HCT116 (cell line): ENCODE measurements around the gene NALCN. TPM values are rescaled to one million over a fixed set of nuclear protein-coding genes. Genes with fewer than 3 reads are reported as not detected.

Experiments
- ATAC-seq: fragments of 200-7000 bp; cut with Tn5 transposase; 2 replicates; pipeline ENCODE4 v1.9.1; 2020; ENCODE audit warnings: mild to moderate bottlenecking, moderate library complexity
- BruUV-seq: library from RNA; stranded (reverse); fragments of 400-500 nt; replicated peaks from 2 replicates; lab custom pipeline; 2021; lab: Mats Ljungman, UMichigan
- CTCF ChIA-PET: fragments of 300-600 bp; sonication (Branson Sonifier 250); formaldehyde crosslinking; loops from one replicate; lab custom pipeline; 2021; ENCODE audit warnings: antibody characterized with exemption; lab: Charles Lee
- POLR2A ChIA-PET: fragments of 300-600, 350-600 bp; sonication (Branson Sonifier 250); formaldehyde crosslinking; loops from one replicate; lab custom pipeline; 2021; ENCODE audit warnings: antibody characterized with exemption; lab: Charles Lee
- RAD21 ChIA-PET, 2 experiments: fragments of 300-600 bp; sonication (Branson Sonifier 250); formaldehyde crosslinking; loops; one replicate each; lab custom pipeline; 2023; ENCODE audit warnings: low total read pairs in 2 of 2; ENCODE audit not compliant: uncharacterized antibody in 2 of 2, unreplicated experiment in 2 of 2, low non-redundant PET in 1 of 2; lab: Charles Lee
- DNase-seq: peaks from one replicate; pipeline ENCODE4 v3.0.0-alpha.2; 2010; ENCODE audit warnings: low read depth, low spot score
- H2AFZ ChIP-seq: fragments of 200-600 bp; shearing (Covaris generic), sonication (generic); 2 replicates; pipeline ENCODE4 v1.6.1; 2017; ENCODE audit warnings: low read depth, mixed run types, mixed read lengths, antibody characterized with exemption, low read length; ENCODE audit not compliant: poor library complexity, severe bottlenecking
- H3K27ac ChIP-seq: 2 replicates; pipeline ENCODE4 v1.5.1; 2012; ENCODE audit warnings: low read depth, low read length
- H3K27me3 ChIP-seq: fragments of 200-600 bp; sonication (generic); 2 replicates; pipeline ENCODE4 v1.6.1; 2016; ENCODE audit warnings: mixed run types, low read length, mixed read lengths; ENCODE audit not compliant: insufficient read depth
- H3K36me3 ChIP-seq, 2 experiments: fragments of 200-500 bp in 1 of 2; fragments of 200-600 bp in 1 of 2; sonication (Bioruptor generic) in 1 of 2; sonication (generic) in 1 of 2; 2 replicates each; pipeline versions ENCODE4 v1.5.1 to v1.6.1; 2014 to 2016; ENCODE audit warnings: low read length in 2 of 2, inconsistent platforms in 1 of 2, mixed read lengths in 1 of 2, mixed run types in 1 of 2; ENCODE audit not compliant: insufficient read depth in 2 of 2, control insufficient read depth in 1 of 2
- H3K4me1 ChIP-seq, 2 experiments: fragments of 200-600 bp in 1 of 2; sonication (generic) in 1 of 2; 2 replicates each; pipeline versions ENCODE4 v1.5.1 to v1.6.1; 2012 to 2017; ENCODE audit warnings: low read length in 2 of 2, inconsistent platforms in 1 of 2, mild to moderate bottlenecking in 1 of 2, mixed read lengths in 1 of 2, mixed run types in 1 of 2, moderate library complexity in 1 of 2; ENCODE audit not compliant: insufficient read depth in 2 of 2, control insufficient read depth in 1 of 2
- H3K4me2 ChIP-seq: fragments of 200-600 bp; sonication (generic); 2 replicates; pipeline ENCODE4 v1.6.1; 2017; ENCODE audit warnings: mixed run types, low read length, mixed read lengths
- H3K4me3 ChIP-seq, 2 experiments: fragments of 200-600 bp in 1 of 2; sonication (generic) in 1 of 2; replicated peaks in 1 of 2; 2 replicates each; pipeline ENCODE4 v1.5.1; 2011 to 2016; ENCODE audit warnings: low read length in 2 of 2, control low read depth in 1 of 2, low read depth in 1 of 2, mild to moderate bottlenecking in 1 of 2, mixed read lengths in 1 of 2, mixed run types in 1 of 2
- H3K79me2 ChIP-seq: fragments of 200-600 bp; sonication (generic); 2 replicates; pipeline ENCODE4 v1.6.1; 2017; ENCODE audit warnings: mild to moderate bottlenecking, mixed run types, low read length, moderate library complexity, mixed read lengths; ENCODE audit not compliant: insufficient read depth
- H3K9ac ChIP-seq: fragments of 200-600 bp; sonication (generic); 2 replicates; pipeline ENCODE4 v1.6.1; 2016; ENCODE audit warnings: low read length, mixed read lengths
- H3K9me2 ChIP-seq: fragments of 200-600 bp; sonication (generic), shearing (Covaris generic); 2 replicates; pipeline ENCODE4 v1.6.1; 2017; ENCODE audit warnings: mixed run types, mild to moderate bottlenecking, moderate library complexity; ENCODE audit not compliant: insufficient read depth
- H3K9me3 ChIP-seq, 2 experiments: fragments of 200-500 bp in 1 of 2; fragments of 200-600 bp in 1 of 2; sonication (Bioruptor generic) in 1 of 2; sonication (generic) in 1 of 2; 2 replicates each; pipeline ENCODE4 v1.6.1; 2014 to 2017; ENCODE audit warnings: low read length in 2 of 2, mixed read lengths in 2 of 2, inconsistent platforms in 1 of 2, low read depth in 1 of 2, mild to moderate bottlenecking in 1 of 2, mixed run types in 1 of 2, moderate library complexity in 1 of 2; ENCODE audit not compliant: control insufficient read depth in 1 of 2, insufficient read depth in 1 of 2
- H4K20me1 ChIP-seq: fragments of 200-600 bp; sonication (generic), shearing (Covaris generic); 2 replicates; pipeline ENCODE4 v1.6.1; 2017; ENCODE audit warnings: mixed run types, mild to moderate bottlenecking, moderate library complexity; ENCODE audit not compliant: insufficient read depth
- ATF3 ChIP-seq: IDR thresholded peaks from 2 replicates; pipeline ENCODE4 v1.6.1; 2012
- CBX3 ChIP-seq: IDR thresholded peaks from 2 replicates; pipeline ENCODE4 v1.6.1; 2012; ENCODE audit warnings: low read depth
- ELF1 ChIP-seq: IDR thresholded peaks from 2 replicates; pipeline ENCODE4 v1.6.1; 2012; ENCODE audit warnings: low read depth, borderline replicate concordance
- MAX ChIP-seq: IDR thresholded peaks from 2 replicates; pipeline ENCODE4 v1.6.1; 2012
- POLR2AphosphoS5 ChIP-seq: IDR thresholded peaks from 2 replicates; pipeline ENCODE4 v1.6.1; 2011; ENCODE audit warnings: mild to moderate bottlenecking, low read depth, low read length, moderate library complexity
- RAD21 ChIP-seq: IDR thresholded peaks from 2 replicates; pipeline ENCODE4 v1.6.1; 2012; ENCODE audit warnings: low read depth, mild to moderate bottlenecking
- REST ChIP-seq: IDR thresholded peaks from 2 replicates; pipeline ENCODE4 v1.6.1; 2012; ENCODE audit warnings: low read depth
- SP1 ChIP-seq: IDR thresholded peaks from 2 replicates; pipeline ENCODE4 v1.6.1; 2012; ENCODE audit warnings: low read depth
- SRF ChIP-seq: IDR thresholded peaks from 2 replicates; pipeline ENCODE4 v1.6.1; 2012; ENCODE audit warnings: low read depth
- TCF7L2 ChIP-seq: IDR thresholded peaks from 2 replicates; pipeline ENCODE4 v1.7.0; 2011; ENCODE audit warnings: borderline replicate concordance, inconsistent platforms; ENCODE audit not compliant: insufficient read depth, insufficient read length; ENCODE audit errors: extremely low read depth
- YY1 ChIP-seq: IDR thresholded peaks from 2 replicates; pipeline ENCODE4 v1.6.1; 2011; ENCODE audit warnings: low read length, low read depth, moderate library complexity, mild to moderate bottlenecking; ENCODE audit not compliant: insufficient replicate concordance; ENCODE audit errors: extremely low read depth
- ZNF274 ChIP-seq: fragments of 200-500 bp; sonication (Bioruptor generic); IDR thresholded peaks from 2 replicates; pipeline ENCODE4 v1.6.1; 2014; ENCODE audit warnings: mild to moderate bottlenecking, low read depth, low read length, inconsistent platforms
- intact Hi-C: fragments of 100-400 bp; cut with micrococcal nuclease; formaldehyde crosslinking; loops from 2 replicates; pipeline ENCODE4 v1.10.0; 2022
- total RNA-seq: library from RNA; stranded (reverse); gene quantifications from one replicate; pipeline ENCODE4 v1.2.1, GENCODE V29; 2021; ENCODE audit not compliant: unreplicated experiment

NALCN gene
- total RNA-seq, 1 experiment from 2014 or later, result not detected

GRCh38 chr13:101291206-101291605 lies 125.1 kb downstream of the NALCN start:
- H3K4me1 ChIP-seq, result no peaks in the 10 kb centered on the region
- no TSS peak for BruUV-seq
- H4K20me1 ChIP-seq, result no peaks in the 10 kb centered on the region
- no peaks in the 10 kb centered on the region for H3K36me3 ChIP-seq
- H3K9me3 ChIP-seq, result peaks cover 0 to 12% of the 10 kb centered on the region in 2 experiments; a peak in 2 of 4 replicates
- H2AFZ ChIP-seq, result no peak overlapping the region
- no peak overlapping the region for H3K4me2 ChIP-seq
- intact Hi-C loops, result no loop called here
- ChIA-PET RAD21 (no interaction called here), POLR2A (no interaction called here), CTCF (no interaction called here)
- H3K9ac ChIP-seq, result no peak overlapping the region
- DNase-seq (no peak), ATAC-seq (no peak)
- no peaks in the 10 kb centered on the region for H3K79me2 ChIP-seq
- H3K27me3 ChIP-seq, result no peaks in the 10 kb centered on the region
- no peak overlapping the region for H3K27ac ChIP-seq
- TF ChIP-seq ZNF274, result no peak
- no peak for TF ChIP-seq RAD21
- no peak for TF ChIP-seq CBX3
- TF ChIP-seq REST, result no peak
- TF ChIP-seq SRF, result no peak
- TF ChIP-seq POLR2AphosphoS5, result no peak
- TF ChIP-seq YY1, result no peak
- TF ChIP-seq TCF7L2, result no peak
- TF ChIP-seq ELF1, result no peak
- no peak for TF ChIP-seq MAX
- TF ChIP-seq ATF3, result no peak
- TF ChIP-seq SP1, result no peak
- no peak overlapping the region for H3K4me3 ChIP-seq
- H3K9me2 ChIP-seq, result no peaks in the 10 kb centered on the region
